Suppressor macrophage treated with lipopolysaccharide for 4 hours (primary cell): ENCODE data around the gene HAUS1.
"Not testable (repeated sequence)": the region's sequence is repeated elsewhere in the genome, so short reads cannot be mapped to it uniquely, and the experiment has no call there.

Experiments used
- DNase-seq: peaks from one replicate; pipeline ENCODE4 v3.0.0-alpha.2; 2020

Gene HAUS1

DNA sequence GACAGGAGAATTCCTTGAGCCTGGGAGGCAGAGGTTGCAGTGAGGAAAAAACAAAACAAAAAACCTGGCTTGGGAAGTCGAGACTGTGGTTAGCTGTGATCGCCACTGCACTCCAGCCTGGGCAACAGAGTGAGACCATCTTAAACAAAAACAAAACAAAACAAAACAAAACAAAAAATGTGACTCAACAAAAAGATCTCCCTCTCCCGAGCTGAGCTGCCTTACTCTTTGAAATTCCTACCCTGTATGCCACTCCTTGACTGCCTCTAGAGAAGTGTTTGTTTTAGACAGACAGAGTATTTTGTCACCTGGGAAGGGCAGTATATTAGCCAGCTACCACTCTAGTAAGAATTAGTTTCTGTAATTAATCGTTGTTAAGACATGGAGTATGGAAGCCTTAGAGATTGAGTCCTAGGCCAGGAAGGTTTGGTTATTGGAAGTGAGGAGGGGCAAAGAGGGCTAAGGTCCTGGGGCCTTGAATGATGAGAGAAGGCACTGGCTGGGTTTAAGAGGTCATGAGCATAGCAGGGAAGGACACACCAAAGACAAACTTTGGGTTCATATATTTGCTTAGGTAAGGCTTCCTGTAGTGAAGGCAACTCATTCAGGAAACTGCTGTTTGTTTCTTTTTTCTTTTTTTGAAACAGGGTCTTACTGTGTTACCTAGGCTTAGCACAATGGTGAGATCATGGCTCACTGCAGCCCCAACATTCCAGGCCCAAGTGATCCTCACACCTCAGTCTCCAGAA, 56.0 kb downstream of the HAUS1 start:
- DNase-seq, result no peak

DNA sequence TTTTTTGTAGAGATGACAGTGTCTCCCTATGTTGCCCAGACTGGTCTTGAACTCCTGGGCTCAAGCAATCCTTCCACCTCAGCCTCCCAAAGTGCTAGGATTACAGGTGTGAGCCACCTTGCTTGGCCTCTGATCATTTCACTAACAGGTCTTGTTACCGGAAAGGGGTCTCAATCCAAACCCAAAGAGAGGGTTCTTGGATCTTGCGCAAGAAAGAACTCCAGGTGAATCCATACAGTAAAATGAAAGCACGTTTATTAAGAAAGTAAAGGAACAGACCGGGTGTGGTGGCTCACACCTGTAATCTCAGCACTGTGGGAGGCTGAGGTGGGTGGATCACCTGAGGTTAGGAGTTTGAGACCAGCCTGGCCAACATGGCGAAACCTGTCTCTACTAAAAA, 56.7 kb downstream of the HAUS1 start:
- not testable (repeated sequence) for DNase-seq

DNA sequence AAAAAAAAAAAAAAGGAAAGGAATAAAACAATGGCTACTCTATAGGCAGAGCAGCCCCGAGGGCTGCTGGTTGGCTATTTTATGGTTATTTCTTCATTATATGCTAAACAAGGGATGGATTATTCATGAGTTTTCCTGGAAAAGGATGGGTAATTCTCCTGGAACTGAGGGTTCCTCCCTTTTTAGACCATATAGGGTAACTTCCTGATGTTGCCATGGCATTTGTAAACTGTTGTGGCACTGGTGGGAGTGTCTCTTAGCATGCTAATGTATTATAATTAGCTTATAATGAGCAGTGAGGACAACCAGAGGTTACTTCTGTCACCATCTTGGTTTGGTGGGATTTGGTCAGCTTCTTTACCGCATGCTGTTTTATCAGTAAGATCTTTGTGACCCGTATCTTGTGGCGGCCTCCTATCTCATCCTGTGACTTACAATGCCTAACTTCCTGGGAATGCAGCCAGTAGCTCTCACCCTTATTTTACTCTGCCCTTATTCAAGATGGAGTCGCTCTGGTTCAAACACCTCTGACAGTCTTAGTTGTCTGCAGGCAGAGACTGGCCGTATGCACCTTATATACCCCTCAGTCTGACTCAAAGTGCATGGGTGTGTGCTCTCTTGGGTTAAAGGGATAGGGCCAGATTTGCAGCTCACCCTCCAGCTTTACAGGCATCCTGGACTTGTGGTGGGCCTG, 57.7 kb downstream of the HAUS1 start:
- no peak for DNase-seq

DNA sequence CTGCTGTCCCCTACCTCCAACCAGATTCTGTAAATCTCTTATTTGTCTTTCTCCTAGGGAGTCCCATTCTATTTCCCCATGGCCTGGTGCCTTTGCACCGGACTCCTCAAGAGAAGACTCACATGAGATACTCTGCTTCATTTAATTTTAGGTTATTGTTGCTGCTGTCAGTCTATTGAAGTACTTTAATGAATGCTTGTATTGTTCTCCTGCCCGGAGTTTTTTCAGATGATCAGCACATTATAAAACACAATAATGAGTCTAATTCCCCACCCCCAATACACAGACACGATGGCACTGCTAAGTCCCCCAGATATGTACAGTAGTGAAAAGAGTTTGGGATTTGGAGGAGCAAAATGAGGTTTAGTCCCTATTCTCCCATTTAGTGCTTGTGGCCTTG, 58.9 kb downstream of the HAUS1 start:
- DNase-seq, result no peak

DNA sequence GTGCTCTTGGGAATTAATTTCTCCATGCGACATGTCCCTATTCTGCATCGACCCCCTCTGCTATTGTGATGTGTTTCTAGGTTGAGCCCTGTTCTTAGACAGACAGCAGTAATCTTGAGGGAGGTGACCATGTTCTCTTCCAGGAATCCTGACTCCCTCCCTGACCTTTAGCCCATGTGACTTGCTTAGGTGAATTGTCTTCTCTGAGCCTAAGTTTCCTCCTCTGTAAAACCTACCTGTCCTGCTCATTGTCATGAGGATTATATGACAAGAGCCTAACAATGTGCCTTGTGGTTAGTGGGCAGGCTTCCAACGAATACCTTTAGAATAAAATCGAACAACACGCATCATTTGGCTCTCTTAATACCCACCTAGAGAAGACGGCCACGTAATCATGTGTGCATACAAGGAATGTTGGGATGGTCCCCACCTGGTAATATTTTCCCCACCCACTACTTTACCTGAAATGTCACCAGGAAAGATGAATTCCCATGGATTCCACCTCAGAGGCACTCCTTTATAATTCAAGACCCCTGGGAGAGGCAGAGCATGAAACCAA, 59.8 kb downstream of the HAUS1 start:
- no peak for DNase-seq

DNA sequence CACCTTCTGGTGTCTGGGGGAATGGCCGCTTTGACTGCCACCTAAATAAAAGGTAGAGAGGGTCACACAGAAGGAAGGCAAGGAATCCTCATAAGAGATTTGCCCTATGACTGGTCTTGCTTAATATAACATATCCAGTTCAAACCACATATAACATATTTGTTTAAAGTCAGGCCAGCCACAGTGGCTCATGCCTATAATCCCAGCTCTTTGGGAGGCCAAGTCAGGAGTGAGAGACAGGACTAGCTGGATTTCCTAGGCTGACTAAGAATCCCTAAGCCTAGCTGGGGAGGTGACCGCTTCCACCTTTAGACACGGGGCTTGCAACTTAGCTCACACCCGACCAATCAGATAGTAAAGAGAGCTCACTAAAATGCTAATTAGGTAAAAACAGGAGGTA, 60.3 kb downstream of the HAUS1 start:
- not testable (repeated sequence) for DNase-seq

DNA sequence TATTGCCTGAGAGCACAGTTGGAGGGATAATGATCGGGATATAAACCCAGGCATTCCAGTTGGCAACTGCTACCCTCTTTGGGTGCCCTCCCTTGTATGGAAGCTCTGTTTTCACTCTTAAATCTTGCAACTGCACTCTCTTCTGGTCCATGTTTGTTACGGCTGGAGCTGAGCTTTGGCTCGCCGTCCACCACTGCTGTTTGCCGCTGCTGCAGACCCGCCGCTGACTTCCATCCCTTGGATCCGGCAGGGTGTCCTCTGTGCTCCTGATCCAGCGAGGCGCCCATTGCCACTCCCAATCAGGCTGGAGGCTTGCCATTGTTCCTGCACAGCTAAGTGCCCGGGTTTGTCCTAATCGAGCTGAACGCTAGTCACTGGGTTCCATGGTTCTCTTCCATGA, 60.7 kb downstream of the HAUS1 start:
- DNase-seq, result no peak

DNA sequence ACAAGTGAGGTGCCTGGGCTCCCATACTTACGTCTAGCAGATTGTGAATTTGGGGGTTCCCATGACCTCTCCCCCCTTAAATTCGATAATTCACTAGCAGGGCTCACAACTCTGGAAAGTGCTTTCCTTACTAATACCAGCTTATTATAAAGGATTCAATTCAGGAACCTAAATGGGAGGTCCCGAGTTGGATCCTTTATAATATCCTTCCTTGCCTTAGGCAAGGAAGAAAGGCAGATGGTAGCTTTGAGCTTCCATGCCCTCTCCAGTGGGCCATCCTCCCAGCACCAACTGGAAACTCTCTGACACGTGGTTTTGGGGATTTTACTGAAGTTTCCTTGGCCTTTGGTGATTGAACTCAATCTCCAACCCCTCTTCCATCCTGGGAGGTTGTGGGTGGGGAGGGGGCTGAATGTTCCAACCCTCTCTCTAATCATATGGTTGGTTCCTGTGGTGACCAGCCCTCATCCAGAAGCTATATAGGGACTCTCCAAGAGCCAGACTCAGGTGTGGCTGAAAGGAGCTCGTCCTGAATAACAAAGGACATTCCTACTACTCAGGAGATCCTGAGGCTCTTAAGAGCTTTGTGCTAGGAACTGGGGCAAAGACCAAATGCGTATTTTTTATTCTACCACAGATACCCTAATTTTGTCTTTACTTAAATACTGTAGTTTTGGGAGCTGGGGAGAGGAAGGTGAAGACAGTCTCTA, 62.2 kb downstream of the HAUS1 start:
- DNase-seq, result no peak

DNA sequence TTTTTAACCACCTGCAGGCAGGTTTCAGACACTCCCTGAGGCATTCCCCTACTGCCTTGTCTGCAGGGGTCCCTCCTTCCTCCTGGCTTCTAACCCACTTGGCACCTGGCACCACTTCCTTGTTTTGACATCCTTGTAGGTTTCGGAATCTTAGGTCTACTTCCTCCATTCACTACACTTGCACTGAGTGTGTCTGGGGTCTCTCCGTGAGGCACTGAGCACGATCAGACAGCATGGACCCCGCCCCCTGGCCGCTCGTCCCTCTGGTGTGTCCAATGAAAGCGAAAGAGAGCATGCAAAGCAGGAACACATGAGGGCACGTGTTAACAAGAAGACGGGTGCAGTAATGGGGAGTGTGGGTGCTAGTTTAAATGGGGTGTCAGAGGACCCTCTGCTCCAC, 63.8 kb downstream of the HAUS1 start:
- peak; percentile 44 for DNase-seq

DNA sequence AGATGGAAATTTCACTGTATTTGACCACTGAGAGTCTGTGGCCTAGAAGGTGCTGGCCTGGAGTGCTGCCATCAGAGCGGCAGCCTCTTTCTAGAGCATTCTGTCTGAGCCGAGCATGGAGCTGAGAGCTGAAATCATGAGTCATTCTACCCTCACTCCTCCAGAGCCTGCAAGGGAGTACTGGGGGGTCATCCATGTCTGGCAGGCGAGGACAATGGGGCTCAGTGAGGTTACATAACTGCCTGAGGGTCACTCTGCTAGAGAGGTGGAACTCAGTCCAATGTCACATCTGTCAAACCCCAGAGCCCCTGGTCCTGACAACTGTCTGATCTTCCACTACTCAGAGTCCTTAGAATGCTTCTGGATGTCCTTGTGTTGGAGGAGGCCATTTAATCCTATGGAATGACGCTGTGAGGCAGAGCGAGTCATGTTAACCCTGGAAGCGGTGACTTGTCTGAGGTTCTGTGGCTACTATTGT, 65.3 kb downstream of the HAUS1 start:
- no peak for DNase-seq

DNA sequence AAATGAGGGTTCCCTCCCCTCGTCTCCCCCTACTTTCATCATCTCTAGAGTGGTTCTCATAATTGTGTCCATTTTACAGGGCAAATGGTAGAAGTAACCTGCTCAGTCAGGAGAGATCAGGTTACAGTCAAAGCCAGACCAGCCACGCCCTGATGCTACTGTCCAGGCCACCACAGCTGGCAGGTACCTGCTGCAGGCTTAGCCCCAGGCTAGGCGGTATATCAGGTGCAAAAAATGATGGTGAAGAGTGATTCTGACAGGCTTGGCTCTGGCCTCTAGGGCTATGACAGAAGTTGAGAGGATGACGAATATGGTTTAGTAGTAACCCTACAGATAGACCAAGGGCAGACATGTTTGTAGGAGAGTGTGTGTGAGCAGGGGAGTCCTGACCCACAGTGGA, 67.1 kb downstream of the HAUS1 start:
- DNase-seq, result no peak

DNA sequence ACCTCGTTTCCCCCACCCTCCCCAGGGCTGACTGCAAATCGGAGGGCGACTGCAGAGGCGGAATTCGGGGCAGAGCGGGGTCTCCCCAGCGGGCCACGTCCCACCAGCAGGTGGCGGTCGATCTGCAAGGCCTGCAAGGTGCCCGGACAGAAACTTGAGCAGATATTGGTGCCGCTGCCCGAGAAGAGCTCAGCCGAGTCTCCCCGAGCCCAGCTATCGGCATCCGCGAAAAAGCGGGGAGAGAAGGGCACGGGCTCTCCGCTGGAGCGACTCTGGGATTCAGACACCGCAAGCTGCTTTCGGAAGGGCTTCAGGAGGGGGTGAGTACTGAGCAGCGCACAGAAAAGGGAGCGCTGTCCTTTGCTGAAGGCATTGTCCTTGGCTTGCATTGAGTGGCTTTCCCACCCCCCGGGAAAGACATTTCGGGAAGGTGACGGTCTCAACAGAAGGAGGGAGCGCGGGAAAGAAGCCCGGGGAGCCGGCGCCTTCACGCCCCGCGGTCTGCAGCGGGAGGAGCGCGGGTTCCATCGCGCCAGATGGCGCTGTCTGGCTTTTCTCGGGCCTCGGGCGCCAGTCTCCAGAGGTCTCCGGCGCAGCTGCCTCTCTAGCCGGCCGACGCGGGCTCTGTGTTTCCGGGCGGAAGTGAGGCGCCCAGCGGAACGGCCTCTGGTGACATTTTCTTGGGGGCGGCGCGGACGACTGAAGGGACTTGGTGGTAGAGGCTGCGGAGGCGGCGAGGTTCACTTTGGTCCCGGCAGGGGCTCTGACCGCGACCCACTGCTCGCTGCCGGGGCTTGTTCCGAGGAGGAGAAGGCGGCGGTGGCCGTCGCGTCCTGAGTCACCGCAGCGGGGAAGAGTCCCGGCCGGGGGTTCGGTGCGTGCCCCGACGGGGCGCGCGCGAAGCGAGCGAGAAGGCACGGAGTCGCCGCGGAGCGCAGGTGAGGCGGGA, 69.5 kb downstream of the HAUS1 start:
- DNase-seq, result peak; percentile 98

DNA sequence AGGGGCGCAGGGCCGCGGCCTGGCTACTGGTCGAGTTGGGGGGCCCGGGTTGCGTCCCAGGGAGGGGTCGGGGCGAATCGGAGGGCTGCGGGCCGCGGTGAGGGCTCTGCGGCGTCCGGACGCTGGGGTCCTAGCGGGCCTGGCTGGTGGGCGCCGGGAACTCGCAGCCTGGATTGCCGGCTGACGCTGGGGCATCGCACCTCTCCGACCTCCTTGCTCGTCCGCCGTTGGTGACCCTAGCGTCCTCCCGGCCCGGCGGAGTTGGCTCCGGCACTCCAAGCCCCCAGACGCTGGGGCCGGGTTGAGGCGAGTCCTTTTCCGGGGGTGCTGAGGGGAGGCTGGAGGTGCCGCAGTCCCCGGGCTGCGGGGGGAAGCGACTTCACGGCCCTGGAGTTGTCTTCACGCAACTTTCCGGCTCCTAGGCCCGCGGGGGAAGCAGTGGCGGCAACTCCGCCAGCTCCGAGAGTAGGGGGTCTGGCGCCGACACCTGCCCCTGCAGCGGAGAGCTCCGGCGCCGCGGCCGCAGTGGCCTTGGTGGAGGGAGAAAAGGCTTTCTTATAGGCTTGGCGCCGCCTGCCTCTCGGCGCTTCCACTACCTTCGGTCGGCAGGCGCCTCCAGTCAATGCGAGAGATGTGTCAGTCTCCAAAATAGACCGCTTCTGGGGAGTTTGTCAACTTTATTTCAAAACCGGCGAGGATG, 70.3 kb downstream of the HAUS1 start:
- DNase-seq, result peak; percentile 54

DNA sequence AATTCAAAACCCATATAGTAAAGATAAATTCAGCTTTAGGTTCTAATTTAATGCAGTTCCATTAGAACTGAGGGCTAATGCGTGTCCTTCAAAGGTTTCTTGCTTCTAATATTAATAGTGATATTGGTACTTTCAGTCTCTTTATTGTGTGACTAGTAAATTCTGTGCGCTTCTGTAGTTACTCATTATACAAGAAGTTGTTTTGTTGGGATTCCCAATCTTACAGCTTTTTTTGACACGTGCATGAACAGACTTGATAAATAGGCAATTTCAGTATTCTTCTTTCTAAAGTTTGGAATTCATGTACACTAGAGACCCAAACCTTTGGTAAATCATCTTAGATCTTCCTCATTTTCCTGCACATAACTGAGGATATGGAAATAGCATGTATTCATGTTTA, 71.8 kb downstream of the HAUS1 start:
- DNase-seq, result peak; percentile 28
